Mesendoderm (in vitro differentiated cells): Measurements from ENCODE around the gene IVNS1ABP.

ENCODE experiments used
- DNase-seq: peaks from one replicate; pipeline ENCODE4 v3.0.0; 2013
- H2AK5ac ChIP-seq: 2 replicates; pipeline ENCODE4 v1.6.1; 2013; ENCODE audit warnings: low read length, inconsistent platforms
- H2BK120ac ChIP-seq: 2 replicates; pipeline ENCODE4 v1.6.1; 2013; ENCODE audit warnings: low read depth, mild to moderate bottlenecking, low read length, moderate library complexity, mixed read lengths
- H2BK15ac ChIP-seq: replicated peaks from 2 replicates; pipeline ENCODE4 v1.6.1; 2013; ENCODE audit warnings: low read depth, mild to moderate bottlenecking, moderate library complexity
- H2BK5ac ChIP-seq: 2 replicates; pipeline ENCODE4 v1.6.1; 2013; ENCODE audit warnings: low read length, inconsistent platforms
- H3K18ac ChIP-seq: 2 replicates; pipeline ENCODE4 v1.6.1; 2013; ENCODE audit warnings: mild to moderate bottlenecking, low read length, mixed read lengths
- H3K23ac ChIP-seq: one replicate; pipeline ENCODE4 v1.6.1; 2013; ENCODE audit warnings: low read length
- H3K27ac ChIP-seq: 2 replicates; pipeline ENCODE4 v1.5.1; 2013; ENCODE audit warnings: low read depth, mild to moderate bottlenecking, inconsistent platforms, low read length, moderate library complexity
- H3K27me3 ChIP-seq: 2 replicates; pipeline ENCODE4 v1.6.1; 2013; ENCODE audit warnings: low read length, control low read depth, mild to moderate bottlenecking, inconsistent platforms; ENCODE audit not compliant: insufficient read depth, poor library complexity
- H3K36me3 ChIP-seq: 2 replicates; pipeline ENCODE4 v1.6.1; 2013; ENCODE audit warnings: low read length, inconsistent platforms; ENCODE audit not compliant: control insufficient read depth, insufficient read depth
- H3K4ac ChIP-seq: one replicate; pipeline ENCODE4 v1.6.1; 2013; ENCODE audit warnings: low read depth, mild to moderate bottlenecking, low read length, moderate library complexity
- H3K4me1 ChIP-seq: 2 replicates; pipeline ENCODE4 v1.6.1; 2013; ENCODE audit warnings: low read depth, low read length, inconsistent platforms; ENCODE audit not compliant: control insufficient read depth
- H3K4me2 ChIP-seq: 2 replicates; pipeline ENCODE4 v1.6.1; 2013; ENCODE audit warnings: low read length
- H3K4me3 ChIP-seq: 2 replicates; pipeline ENCODE4 v1.5.1; 2013; ENCODE audit warnings: mild to moderate bottlenecking, low read length
- H3K56ac ChIP-seq: one replicate; pipeline ENCODE4 v1.6.1; 2013; ENCODE audit warnings: low read length
- H3K79me1 ChIP-seq: 2 replicates; pipeline ENCODE4 v1.6.1; 2013; ENCODE audit warnings: low read length, inconsistent platforms
- H3K79me2 ChIP-seq: 2 replicates; pipeline ENCODE4 v1.6.1; 2013; ENCODE audit warnings: mild to moderate bottlenecking, low read length; ENCODE audit not compliant: control insufficient read depth, insufficient read depth
- H3K9ac ChIP-seq: 2 replicates; pipeline ENCODE4 v1.6.1; 2013; ENCODE audit warnings: low read length, inconsistent platforms
- H4K5ac ChIP-seq: one replicate; pipeline ENCODE4 v1.6.1; 2013; ENCODE audit warnings: low read length
- H4K8ac ChIP-seq: one replicate; pipeline ENCODE4 v1.6.1; 2013; ENCODE audit warnings: low read depth, mild to moderate bottlenecking, control low read depth, low read length, moderate library complexity
- WGBS: extraction: QIAGEN DNeasy Blood & Tissue Kit; methylation state at CpG from one replicate; pipeline ENCODE4 v1.1.7; 2013; ENCODE audit warnings: low lambda C conversion rate, missing lambda C conversion rate; ENCODE audit not compliant: insufficient coverage; ENCODE audit errors: extremely low coverage; 5-methylcytosine and 5-hydroxymethylcytosine counted together

Gene IVNS1ABP

GRCh38 chr1:185341196-185341781 lies 24.2 kb upstream of the IVNS1ABP start:
- Histone ChIP-seq H3K36me3 (no peaks in the 10 kb centered on the region), H2BK120ac (peak overlapping the region; percentile 8)

GRCh38 chr1:185338719-185339622 lies 21.9 kb upstream of the IVNS1ABP start:
- H2BK15ac ChIP-seq: no peak overlapping the region
- no peak overlapping the region for H3K27ac ChIP-seq
- no peak overlapping the region for H3K18ac ChIP-seq
- no peak overlapping the region for H3K9ac ChIP-seq
- no peak overlapping the region for H3K4me2 ChIP-seq
- H3K4ac ChIP-seq: no peak overlapping the region
- no peak overlapping the region for H3K4me3 ChIP-seq
- no peaks in the 10 kb centered on the region for H3K79me1 ChIP-seq
- no peak overlapping the region for H2BK5ac ChIP-seq
- no peak for DNase-seq
- WGBS: no CpG with 5 or more reads among the region's 8 CpGs
- H3K56ac ChIP-seq: no peak overlapping the region
- H2AK5ac ChIP-seq: no peak overlapping the region
- no peak overlapping the region for H3K23ac ChIP-seq
- no peak overlapping the region for H4K8ac ChIP-seq
- no peak overlapping the region for H4K5ac ChIP-seq
- peaks cover 7% of the 10 kb centered on the region for H3K4me1 ChIP-seq
- H3K36me3 ChIP-seq: no peaks in the 10 kb centered on the region
- H3K79me2 ChIP-seq: no peaks in the 10 kb centered on the region
- H3K27me3 ChIP-seq: no peaks in the 10 kb centered on the region
- H2BK120ac ChIP-seq: no peak overlapping the region

More at GRCh38 chr1:185341196-185341781, 24.2 kb upstream of the IVNS1ABP start:
- H3K27ac ChIP-seq: peak overlapping the region; percentile 75
- H2AK5ac ChIP-seq: peak overlapping the region; percentile 25
- no peaks in the 10 kb centered on the region for H3K27me3 ChIP-seq
- H4K5ac ChIP-seq: no peak overlapping the region
- no peak overlapping the region for H3K4me3 ChIP-seq
- no peak overlapping the region for H3K4me2 ChIP-seq
- no peak overlapping the region for H3K9ac ChIP-seq
- H3K56ac ChIP-seq: no peak overlapping the region
- DNase-seq: no peak
- peaks cover 7% of the 10 kb centered on the region for H3K4me1 ChIP-seq
- no peaks in the 10 kb centered on the region for H3K79me1 ChIP-seq
- H2BK5ac ChIP-seq: peak overlapping the region; percentile 90
- H4K8ac ChIP-seq: no peak overlapping the region
- peak overlapping the region; percentile 11 for H3K18ac ChIP-seq
- no peak overlapping the region for H2BK15ac ChIP-seq
- no peak overlapping the region for H3K4ac ChIP-seq
- no peak overlapping the region for H3K23ac ChIP-seq
- H3K79me2 ChIP-seq: no peaks in the 10 kb centered on the region

GRCh38 chr1:185337246-185337645 lies 20.2 kb upstream of the IVNS1ABP start:
- no peaks in the 10 kb centered on the region for H3K27me3 ChIP-seq
- H3K4me3 ChIP-seq: no peak overlapping the region
- H3K18ac ChIP-seq: no peak overlapping the region
- H3K4me2 ChIP-seq: no peak overlapping the region
- no peak for DNase-seq
- no peak overlapping the region for H4K8ac ChIP-seq
- H2BK5ac ChIP-seq: no peak overlapping the region
- H2AK5ac ChIP-seq: no peak overlapping the region
- H3K27ac ChIP-seq: no peak overlapping the region
- H2BK15ac ChIP-seq: no peak overlapping the region
- H3K4me1 ChIP-seq: peaks cover 14% of the 10 kb centered on the region
- no peaks in the 10 kb centered on the region for H3K79me2 ChIP-seq
- no peak overlapping the region for H3K9ac ChIP-seq
- WGBS: no CpG with 5 or more reads among the region's 4 CpGs
- no peak overlapping the region for H3K56ac ChIP-seq
- H3K79me1 ChIP-seq: no peaks in the 10 kb centered on the region
- no peaks in the 10 kb centered on the region for H3K36me3 ChIP-seq
- no peak overlapping the region for H3K4ac ChIP-seq
- H2BK120ac ChIP-seq: no peak overlapping the region
- no peak overlapping the region for H3K23ac ChIP-seq
- H4K5ac ChIP-seq: no peak overlapping the region

GRCh38 chr1:185334182-185334581 lies 17.1 kb upstream of the IVNS1ABP start:
- Histone ChIP-seq H2BK15ac (no peak overlapping the region), H4K8ac (no peak overlapping the region), H2BK5ac (no peak overlapping the region), H3K9ac (no peak overlapping the region), H3K79me2 (no peaks in the 10 kb centered on the region), H3K23ac (no peak overlapping the region), H3K4me2 (no peak overlapping the region), H3K4me1 (peaks cover 8% of the 10 kb centered on the region), H2AK5ac (no peak overlapping the region), H3K27me3 (no peaks in the 10 kb centered on the region), H3K4me3 (no peak overlapping the region), H3K4ac (no peak overlapping the region), H2BK120ac (no peak overlapping the region), H3K79me1 (no peaks in the 10 kb centered on the region), H3K56ac (no peak overlapping the region), H3K36me3 (no peaks in the 10 kb centered on the region), H4K5ac (no peak overlapping the region), H3K27ac (no peak overlapping the region), H3K18ac (no peak overlapping the region)
- no CpG with 5 or more reads among the region's 4 CpGs for WGBS
- no peak for DNase-seq

GRCh38 chr1:185328255-185328654 lies 11.2 kb upstream of the IVNS1ABP start:
- Histone ChIP-seq H3K4me2 (no peak overlapping the region), H2BK15ac (no peak overlapping the region), H4K8ac (no peak overlapping the region), H3K27me3 (no peaks in the 10 kb centered on the region), H3K36me3 (no peaks in the 10 kb centered on the region), H3K56ac (no peak overlapping the region), H3K79me1 (no peaks in the 10 kb centered on the region), H2AK5ac (no peak overlapping the region), H4K5ac (no peak overlapping the region), H3K79me2 (no peaks in the 10 kb centered on the region), H3K9ac (no peak overlapping the region), H2BK5ac (no peak overlapping the region), H3K4me1 (peaks cover 7% of the 10 kb centered on the region), H3K4me3 (no peak overlapping the region), H3K23ac (no peak overlapping the region), H2BK120ac (no peak overlapping the region), H3K18ac (no peak overlapping the region), H3K27ac (no peak overlapping the region), H3K4ac (no peak overlapping the region)
- DNase-seq: no peak
- WGBS: no CpG with 5 or more reads among the region's 4 CpGs
